T47D (cell line): ENCODE data around the gene MMP24.
"Not testable (repeated sequence)": the region's sequence is repeated elsewhere in the genome, so short reads cannot be mapped to it uniquely, and the experiment has no call there.

ENCODE experiments used
- DNase-seq, 2 experiments: peaks; one replicate each; pipeline versions ENCODE4 v3.0.0 to v3.0.0-alpha.2; 2011 to 2012; ENCODE audit warnings: low read depth in 1 of 2, low spot score in 1 of 2
- JUND ChIP-seq: IDR thresholded peaks from 2 replicates; pipeline ENCODE4 v1.6.1; 2012; ENCODE audit warnings: low read depth
- in situ Hi-C: cut with HindIII; loops from 2 replicates; pipeline ENCODE4 v1.10.0; 2016; ENCODE audit warnings: low sequenced_read_pairs, low pct_unique_long_range_greater_than_20kb

Gene MMP24

DNA sequence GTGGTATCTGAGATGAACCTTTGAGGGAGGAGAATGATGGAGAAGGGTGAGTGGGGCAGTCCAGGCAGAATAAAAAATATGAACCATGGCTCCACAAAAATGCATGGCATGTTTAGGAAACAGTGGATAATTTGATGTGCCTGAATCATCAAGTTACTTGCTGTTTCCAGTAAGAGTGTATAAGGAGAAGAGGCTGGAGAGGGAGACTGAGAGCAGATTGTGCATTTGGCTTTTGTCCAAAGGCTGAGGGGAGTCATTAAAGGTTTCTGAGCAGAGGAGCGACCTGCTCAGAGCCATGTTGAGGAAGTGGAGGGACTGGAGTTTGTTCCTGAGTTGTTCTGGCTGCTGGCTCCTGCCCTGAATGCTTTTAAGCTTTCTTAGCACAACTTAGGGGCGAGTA is 6.1 kb downstream of the MMP24 start:
- DNase-seq = no peak
- in situ Hi-C loops = no loop called here

DNA sequence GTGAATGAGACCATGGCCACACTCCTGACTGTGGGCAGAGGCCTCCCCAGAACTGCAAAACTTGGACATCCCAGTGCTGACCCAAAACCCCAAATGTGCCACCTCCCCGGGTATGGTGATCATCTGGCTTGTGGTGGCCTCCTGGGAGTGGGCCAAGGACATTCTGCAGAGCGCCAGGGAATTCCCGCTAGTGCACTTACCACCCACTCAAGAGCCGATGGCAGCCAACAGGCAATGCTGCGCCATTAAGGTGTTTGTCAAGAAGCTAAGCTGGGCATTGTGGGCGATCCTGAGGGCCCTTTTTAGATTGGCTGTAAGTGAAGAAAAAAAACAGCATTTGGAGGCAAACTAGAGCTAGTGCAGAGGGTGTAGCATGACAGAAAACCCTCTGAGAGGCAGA is 9.4 kb downstream of the MMP24 start:
- in situ Hi-C loops = no loop called here
- TF ChIP-seq JUND = no peak
- no peak for DNase-seq

More for the DNA sequence above, 6.1 kb downstream of the MMP24 start:
- TF ChIP-seq JUND = no peak

DNA sequence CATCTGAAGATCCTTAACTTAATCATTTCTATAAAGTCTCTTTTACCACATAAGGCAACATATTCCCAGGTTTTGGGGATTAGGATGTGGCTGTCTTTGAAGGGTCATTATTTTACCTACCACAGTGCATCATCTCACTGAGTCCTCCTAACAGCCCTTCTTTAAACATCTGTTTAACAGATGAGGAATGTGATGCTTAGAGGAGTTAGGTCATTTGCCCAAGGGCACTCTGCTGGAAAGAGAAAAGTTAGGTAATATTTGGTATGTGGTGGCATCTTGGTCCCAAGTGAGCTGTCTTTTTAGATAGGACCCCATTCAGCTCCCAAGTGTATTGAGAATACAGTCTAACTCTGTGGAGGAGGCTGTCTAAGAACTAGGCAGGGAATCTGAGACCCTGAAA is 11.0 kb downstream of the MMP24 start:
- DNase-seq = no peak
- no peak for TF ChIP-seq JUND
- in situ Hi-C loops = no loop called here

DNA sequence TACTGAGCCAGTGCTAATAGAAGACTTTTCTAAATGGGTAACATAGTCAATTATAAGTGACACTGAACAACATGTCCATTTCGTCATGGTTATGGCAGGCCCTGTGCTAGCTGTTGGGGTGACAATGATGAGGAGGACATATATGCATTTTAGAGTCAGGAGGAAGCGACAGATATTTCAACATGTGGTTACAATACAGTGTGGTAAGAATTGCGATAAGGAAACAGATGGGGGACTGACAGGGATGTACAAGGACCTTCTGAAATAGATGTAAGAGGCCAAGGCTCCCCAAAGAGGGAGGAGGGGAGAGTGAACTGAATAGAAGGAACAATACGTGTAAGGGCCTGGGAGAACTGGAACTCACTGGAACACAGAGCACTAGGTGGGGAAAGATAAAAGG is 11.7 kb downstream of the MMP24 start:
- no peak for DNase-seq
- in situ Hi-C loops = no loop called here
- TF ChIP-seq JUND = no peak

DNA sequence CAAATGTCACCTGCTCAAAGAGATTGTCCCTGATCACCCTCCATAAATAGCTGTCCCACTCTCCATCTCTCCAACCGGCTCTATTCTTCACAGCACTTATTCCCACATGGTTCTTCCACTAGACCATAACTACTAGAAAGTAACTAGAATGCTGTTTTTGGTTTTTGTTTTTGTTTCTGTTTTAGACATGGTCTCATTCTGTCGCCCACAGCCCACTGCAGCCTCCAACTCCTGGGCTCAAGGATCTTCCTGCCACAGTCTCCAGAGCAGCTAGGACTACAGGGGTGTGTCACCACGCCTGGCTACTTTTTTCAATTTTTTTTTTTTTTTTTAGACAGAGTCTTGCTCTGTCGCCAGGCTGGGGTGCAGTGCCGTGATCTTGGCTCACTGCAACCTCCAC is 12.2 kb downstream of the MMP24 start:
- in situ Hi-C loops = no loop called here
- no peak for DNase-seq
- TF ChIP-seq JUND = no peak

DNA sequence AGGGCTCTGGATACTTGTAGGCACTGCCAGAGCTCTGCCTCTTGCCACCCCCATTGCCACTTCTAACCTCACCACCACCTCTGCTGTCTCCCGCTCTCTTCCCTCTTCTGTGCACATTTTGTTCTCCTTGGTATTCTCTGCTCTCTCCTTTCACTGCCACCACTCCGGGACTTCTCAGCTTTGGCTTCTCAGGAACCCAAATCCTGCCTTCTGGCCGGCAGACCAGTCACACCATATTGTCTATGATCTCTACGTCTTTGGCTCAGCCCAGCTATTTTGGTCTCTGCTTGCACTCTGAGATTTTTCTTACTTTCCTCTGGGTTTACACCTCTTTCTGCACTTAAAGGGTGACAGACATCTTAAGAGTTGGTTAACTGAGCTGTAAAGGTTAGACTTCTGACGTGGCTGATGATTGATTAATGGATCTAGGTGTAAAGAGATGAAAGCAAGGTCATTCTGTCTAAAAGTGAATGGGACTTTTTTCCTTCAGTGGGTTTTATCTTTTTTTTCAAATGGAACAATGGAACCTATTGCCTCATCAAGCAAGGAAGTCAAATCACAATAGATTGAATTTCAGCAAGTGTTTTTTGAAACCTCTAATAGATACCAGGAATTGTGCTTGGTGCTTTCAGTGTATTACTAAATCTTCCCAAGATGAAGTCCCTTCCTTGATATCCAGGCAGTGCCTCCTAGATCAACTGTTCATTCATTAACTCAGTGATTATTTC is 13.8 kb downstream of the MMP24 start:
- DNase-seq = no peak
- no peak for TF ChIP-seq JUND
- in situ Hi-C loops = no loop called here

DNA sequence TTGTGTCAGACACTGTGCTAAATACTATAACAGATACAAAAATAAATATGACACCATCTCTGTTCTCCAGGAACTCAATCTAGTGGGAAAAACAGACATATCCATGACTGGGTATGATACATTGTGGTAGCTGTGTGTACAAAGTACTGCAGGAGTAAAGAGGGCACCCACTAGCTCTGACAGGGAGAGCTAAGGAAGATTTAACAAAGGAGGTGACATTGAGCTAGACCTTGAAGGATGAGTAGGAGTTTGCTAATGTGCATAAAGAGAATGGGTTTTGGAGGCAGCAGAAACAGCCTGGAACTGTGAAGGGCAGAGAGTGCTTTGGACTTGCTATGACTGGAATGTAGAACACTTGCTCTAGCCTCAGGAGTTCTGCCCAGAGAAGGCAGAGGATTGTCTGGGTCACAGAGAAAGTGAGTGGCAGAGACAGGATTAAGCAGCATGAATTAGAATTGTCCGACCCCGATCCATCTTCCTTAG is 14.4 kb downstream of the MMP24 start:
- TF ChIP-seq JUND = no peak
- in situ Hi-C loops = no loop called here
- no peak for DNase-seq

DNA sequence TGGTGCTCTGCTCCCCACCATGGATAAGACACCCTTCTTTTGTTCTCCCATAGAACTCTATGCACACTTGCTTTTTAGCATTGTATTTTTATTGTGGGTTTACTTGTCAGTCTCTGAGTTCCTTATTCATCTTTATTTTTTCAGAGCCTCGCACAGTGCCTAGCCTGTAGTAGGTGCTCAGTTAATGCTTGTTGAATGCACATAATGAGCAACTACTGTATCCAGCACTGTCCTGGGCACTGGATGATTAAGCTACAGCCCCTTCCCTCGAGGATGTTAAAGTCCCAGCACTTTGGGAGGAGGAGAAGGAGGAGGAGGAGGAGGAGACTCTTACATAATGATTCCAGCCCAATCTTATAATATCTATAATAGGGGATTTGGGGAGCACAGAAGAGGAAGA is 16.8 kb downstream of the MMP24 start:
- in situ Hi-C loops = no loop called here
- no peak for TF ChIP-seq JUND
- no peak for DNase-seq

DNA sequence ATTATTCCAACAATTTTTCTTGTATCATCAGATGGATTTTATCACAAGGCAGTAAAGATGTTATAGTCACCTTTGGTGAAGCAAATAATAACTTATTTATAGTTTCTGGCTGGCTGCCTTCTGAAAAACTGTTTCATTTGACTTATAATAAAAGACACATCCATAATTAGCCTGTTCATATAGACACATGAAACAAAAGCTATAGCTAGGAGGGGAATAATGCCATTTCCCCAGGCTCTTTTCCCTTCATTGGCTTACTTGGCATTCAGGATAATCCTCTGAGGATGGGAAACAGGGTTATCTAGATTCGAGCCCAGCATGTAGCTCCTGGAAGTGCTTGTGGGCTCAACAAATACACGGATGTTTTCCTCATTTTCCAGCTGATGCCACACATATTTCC is 17.5 kb downstream of the MMP24 start:
- no peak for TF ChIP-seq JUND
- in situ Hi-C loops = no loop called here

DNA sequence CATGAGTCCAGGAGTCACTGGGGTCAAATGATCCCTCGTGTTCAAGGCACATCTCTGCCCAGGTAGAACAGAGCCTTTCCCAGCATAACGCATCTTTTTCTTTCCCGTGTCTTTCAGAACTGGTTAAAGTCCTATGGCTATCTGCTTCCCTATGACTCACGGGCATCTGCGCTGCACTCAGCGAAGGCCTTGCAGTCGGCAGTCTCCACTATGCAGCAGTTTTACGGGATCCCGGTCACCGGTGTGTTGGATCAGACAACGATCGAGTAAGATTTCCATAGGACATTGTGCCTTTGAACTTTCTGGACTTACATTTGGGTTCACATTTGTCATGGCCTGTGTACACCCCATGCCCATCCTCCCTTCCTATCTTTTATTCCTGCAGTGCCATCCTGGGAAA is 20.2 kb downstream of the MMP24 start:
- in situ Hi-C loops = no loop called here
- no peak for TF ChIP-seq JUND
- no peak for DNase-seq

More for the DNA sequence above, 17.5 kb downstream of the MMP24 start:
- peak in 1 of 2 experiments; percentile 32 for DNase-seq

DNA sequence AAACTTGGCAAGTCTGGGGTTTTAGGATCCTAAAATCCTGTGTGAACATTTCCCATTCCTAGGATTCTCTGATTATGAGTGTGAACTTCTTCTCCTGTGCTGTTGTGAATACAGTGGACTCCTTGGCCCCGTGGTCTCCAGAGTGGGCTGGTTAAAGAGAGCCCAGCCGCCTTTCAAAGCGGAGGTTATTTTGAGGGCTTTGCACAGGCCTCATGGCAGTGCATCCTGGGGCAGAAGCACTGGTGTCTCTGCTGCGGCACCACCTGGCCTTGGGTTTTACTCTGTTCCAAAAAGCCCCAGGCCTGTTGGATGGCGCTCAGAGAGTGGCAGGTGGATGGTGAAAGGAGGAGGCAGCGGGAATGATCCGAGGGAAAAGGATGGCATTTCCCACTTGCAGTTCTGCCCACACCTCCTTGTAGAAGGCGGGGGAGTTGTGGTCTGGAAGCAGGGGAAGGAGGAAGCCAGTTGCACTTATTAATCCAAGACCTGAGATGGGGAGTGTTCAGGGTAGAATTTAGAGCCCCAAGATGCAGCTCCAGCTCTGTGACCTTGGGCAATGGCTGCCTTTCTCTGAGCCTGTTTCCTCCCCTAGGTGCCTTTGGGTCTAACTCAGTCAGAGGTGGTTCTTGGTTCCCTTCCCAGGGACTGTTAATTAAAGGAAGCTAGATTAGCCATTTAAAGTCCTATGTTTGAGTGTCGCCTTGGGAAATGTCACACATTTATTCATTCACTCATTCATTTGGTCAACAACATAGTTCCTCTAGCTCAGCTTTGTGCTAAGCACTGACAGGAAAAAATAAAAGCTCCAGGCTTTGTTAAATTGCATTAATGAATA is 22.4 kb downstream of the MMP24 start:
- TF ChIP-seq JUND = no peak
- DNase-seq = no peak
- in situ Hi-C loops = no loop called here

DNA sequence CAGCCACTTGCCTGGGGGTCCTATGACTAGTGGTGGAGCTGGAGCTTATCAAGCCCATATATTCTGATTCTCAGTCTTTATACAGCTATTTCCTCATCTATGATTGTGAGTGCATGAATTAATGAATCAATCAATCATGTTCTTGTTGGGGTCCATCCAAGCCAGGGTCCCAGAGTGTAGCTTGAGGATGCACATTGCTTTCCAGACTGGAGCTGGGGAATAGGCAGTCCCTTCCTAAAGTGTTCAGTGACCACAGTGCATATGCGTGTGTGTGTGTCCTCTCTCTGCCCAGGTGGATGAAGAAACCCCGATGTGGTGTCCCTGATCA is 25.1 kb downstream of the MMP24 start:
- no peak for DNase-seq
- in situ Hi-C loops = no loop called here
- no peak for TF ChIP-seq JUND

DNA sequence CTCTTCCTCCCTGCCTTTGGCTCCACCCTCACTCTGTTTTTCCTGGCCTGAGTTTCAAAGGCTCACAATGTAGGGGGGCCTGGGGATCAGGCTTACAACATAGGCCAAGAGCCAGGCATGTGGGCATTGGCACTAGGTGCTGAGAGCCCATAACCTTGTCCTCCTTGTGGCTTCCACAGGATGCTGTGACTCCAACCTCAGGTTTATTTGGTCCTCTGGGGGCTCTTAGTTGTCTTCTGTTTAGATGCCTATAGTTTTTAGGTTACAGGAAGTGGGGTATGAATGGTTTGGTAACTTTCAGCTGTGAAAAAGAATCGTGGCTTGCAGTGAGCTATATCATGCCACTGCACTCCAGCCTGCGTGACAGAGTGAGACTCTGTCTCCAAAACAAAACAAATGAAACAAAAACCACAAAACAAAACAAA is 25.6 kb downstream of the MMP24 start:
- TF ChIP-seq JUND = no peak
- no peak for DNase-seq
- in situ Hi-C loops = no loop called here

DNA sequence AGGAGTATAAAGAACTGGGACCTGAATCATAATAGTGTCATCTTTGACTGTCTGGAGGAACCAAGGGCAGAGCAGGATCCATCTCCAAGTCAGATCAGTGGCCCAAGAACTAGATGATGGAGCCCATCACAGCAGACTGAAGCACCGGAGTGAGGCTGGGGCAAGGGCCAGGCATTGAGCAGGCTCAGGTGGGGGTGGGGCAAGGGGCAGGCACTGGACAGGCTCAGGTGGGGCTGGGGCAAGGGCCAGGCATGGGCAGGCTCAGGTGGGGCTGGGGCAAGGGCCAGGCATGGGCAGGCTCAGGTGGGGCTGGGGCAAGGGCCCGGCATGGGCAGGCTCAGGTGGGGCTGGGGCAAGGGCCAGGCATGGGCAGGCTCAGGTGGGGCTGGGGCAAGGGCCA is 26.1 kb downstream of the MMP24 start:
- DNase-seq, in situ Hi-C loops: not testable (repeated sequence)
